HG02588 (cell line): ENCODE results near the gene PIGV.
"Not testable (repeated sequence)": the region's sequence is repeated elsewhere in the genome, so short reads cannot be mapped to it uniquely, and the experiment has no call there.

Experiments used
- ATAC-seq: cut with Tn5 transposase; IDR thresholded peaks from one replicate; pipeline ENCODE4 v1.9.1; 2021; ENCODE audit warnings: mild to moderate bottlenecking, moderate library complexity; ENCODE audit not compliant: unreplicated experiment

Gene PIGV

GRCh38 chr1:26831059-26831458, 43.3 kb downstream of the PIGV start:
- no peak for ATAC-seq

DNA sequence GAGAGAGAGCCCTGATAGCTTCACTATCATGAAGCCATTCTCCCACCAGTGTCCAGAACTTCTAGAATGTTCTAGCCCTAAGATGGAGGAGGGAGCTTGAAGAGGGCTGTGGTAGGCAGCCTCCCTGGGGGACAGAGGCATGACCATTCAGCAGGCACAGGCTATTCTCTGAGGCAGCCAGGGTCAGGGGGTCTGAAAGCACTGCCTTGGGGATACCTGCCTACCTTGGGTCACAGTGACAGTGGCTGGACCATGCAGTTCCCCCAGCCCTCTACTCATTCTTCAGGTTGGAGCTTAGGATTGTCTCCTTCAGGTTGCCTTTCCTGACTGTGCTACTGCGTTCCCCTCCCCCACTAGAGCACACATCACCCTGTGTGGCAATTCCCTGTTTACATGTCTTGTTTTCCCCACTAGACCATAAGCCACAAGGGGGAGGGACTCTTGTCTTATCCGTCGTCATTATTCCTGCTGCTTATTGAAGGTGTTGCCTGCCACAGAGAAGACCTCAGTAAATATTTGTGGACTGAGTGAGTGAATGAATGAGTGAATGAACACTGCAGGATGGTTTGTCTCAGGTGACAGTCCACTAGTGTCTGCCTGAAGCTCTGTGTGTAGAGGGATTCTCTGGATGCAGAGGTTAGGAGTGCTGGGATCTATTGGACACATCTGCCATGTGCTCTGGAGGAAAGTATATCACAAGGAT, 43.9 kb downstream of the PIGV start:
- no peak for ATAC-seq

DNA sequence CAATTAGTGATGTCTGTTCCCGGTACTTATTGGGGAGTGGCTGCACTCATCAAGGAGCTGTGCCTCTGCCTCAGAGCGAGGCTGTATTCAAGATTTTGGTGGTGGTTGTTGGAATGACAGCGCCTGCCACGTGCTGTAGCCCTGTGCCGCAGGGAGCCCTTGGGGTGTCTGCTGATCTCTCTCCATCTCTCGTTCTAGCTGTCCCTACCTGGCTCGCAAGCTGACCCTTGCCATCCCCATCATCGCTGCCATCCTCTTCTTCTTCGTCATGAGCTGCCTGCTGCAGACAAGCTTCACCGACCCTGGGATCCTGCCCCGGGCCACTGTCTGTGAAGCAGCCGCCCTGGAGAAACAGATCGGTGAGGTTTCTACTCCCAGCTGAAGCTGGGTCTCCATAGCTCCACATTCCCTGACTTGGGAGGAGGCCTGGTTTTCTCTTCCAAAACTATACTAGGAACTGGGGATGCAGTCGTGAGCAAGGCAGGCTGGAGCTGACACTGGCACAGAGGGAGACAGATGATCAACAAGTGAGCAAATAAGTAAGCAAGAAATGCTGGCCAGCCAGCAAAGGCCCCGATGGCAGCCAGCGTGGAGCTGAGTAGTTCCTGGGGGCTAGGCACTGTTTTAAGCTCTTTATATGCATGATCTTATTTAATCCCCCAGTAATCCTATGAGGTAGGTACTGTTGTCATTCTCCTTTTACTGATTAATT, 44.7 kb downstream of the PIGV start:
- no peak for ATAC-seq

DNA sequence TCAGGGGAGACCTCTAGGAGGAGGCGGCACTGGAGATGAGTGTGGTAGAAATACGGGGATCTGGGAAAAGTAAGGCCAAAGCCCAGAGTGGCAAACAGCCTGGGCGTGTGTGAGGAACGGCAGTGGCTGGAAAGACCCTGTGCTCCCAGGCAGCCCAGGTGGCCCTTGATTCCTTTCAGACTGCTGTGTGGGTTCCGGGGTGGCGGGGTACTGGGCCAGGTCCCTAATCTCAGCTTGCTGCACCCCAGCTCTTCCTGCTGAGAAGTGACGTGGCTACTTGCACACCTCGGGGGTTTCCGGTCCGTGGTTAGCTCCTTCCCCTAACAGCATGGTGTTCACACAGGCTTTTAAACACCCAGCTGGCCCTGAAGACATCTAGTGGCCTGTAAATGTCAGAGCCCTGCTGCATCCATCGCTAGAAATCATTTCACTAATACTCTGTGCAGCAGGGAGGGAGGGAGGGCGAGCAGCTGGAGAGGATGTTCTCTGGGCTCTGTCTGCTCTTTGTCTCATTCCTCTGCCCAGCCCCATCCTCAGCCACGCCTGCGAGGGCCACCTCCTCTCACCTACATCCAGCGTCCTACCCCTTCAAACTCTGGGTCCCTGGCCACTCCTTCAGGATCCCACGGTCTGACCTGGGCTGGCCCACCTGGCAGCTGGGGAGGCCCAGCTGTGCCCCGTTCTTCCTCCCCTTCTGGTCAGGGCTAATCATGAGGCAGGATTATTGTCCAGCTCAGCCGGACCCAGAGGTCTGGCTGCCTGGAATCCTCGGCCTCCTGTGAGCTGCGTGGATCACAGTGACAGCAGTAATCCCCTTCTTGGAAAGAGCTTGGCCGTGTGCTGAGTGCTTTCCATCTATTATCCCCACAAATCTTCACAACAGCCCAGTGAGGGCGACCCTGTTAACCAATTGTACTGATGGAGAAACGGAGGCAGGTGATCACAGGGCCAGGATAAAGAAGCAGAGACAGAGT, 46.0 kb downstream of the PIGV start:
- peak; percentile 87 for ATAC-seq

DNA sequence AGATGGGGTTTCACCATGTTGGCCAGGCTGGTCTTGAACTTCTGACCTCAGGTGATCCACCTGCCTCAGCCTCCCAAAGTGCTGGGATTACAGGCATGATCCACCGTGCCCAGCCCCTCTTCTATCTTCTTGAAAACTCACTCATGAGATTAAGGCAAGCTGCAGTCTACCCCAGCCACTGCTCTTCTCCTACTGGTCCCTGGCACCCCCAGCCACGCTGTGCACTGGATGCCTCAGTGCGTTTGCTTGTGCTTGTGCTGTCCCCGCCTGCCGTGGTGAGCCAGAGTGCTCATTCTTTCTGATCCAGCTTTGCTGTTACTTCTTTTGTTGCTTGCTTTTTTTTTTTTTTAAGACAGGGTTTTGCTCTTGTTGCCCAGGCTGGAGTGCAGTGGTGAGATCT, 49.9 kb downstream of the PIGV start:
- not testable (repeated sequence) for ATAC-seq

GRCh38 chr1:26838474-26839338, 51.0 kb downstream of the PIGV start:
- peak; percentile 93 for ATAC-seq

- ATAC-seq, result peak; percentile 6
These were observed 51.6 kb downstream of the PIGV start for GRCh38 chr1:26839339-26839722.

DNA sequence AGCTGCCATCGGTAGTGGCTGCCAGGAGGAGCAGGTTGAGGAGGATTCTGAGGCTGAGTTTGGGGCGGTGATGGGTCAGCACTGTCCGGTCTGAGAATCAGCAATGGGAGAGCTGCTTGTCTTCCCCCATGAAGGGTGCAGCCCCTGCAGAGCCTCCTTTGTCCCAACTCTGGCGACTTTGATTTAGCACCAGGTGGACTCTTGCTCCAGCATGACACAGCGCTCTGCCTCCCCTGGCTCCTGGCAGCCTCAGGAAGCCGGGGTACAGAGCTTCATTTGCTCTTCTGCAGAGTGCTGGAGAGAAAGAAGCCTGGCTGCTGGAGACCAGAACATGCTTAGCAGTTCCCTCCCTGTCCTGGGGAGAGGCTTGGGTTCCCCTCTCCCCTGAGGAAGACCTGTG, 52.0 kb downstream of the PIGV start:
- ATAC-seq, result no peak

DNA sequence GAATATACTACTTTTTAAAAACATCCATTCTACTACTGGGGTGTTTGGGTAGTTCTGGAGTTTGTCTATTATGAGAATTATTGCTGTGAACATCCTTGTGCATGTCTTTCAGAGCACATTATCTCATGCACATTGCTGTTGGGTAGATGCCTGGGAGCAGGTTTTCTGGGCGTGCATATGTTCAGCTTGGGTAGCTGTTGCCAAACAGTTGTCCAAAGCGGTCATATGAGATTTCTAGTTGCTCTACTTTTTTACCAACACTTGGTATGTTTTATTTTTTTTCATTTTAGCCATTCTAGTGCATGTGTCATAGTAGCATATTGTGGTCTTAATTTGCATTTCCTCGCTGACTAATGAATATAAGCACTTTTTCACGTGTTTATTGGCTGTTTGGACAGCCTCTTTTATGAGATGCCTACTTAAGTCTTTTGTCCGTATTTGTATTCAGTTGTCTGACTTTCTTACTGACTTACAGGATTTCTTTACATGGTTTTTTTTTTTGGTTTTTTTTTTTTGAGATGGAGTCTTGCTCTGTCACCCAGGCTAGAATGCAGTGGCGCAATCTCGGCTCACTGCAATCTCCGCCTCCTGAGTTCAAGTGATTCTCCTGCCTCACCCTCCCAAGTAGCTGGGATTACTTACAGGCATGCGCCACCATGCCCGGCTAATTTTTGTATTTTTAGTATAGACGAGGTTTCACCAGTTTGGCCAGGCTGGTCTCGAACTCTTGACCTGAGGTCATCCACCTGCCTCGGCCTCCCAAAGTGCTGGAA, 56.9 kb downstream of the PIGV start:
- ATAC-seq, result no peak

DNA sequence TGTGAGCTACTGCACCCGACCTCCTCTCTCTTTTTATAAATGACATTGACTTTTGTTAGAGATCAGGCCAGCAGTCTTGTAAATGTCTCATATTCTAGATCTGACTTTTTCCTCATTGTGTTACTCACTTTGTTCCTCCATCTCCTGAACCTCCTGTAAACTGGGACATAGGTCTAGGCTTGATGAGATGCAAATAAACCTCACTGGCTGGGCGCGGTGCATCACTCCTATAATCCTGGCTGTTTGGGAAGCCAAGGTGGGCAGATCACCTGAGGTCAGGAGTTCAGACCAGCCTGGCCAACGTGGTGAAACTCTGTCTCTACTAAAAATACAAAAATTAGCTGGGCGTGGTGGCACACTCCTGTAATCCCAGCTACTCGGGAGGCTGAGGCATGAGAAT, 60.1 kb downstream of the PIGV start:
- ATAC-seq, result not testable (repeated sequence)
